Measurements from ENCODE around the gene COL4A4. TPM values are rescaled to one million over a fixed set of nuclear protein-coding genes. Genes with fewer than 3 reads are reported as not detected.

The COL4A4 gene
- total RNA-seq, 1 donor from 2014 or later, result 20.5 TPM

- H3K36me3 ChIP-seq, result no peaks in the 10 kb centered on the region
- no peaks in the 10 kb centered on the region for H3K27me3 ChIP-seq
- DNase-seq (ENCODE audit: low spot score in 2 of 2), result no peak
- no peak overlapping the region for H3K27ac ChIP-seq
- no peaks in the 10 kb centered on the region for H3K9me3 ChIP-seq
- TF ChIP-seq CTCF (IDR thresholded peaks at IDR 0.05), result no peak
- no peak overlapping the region for H3K4me3 ChIP-seq
- H3K4me1 ChIP-seq, result no peaks in the 10 kb centered on the region
- intact Hi-C loops (cut with DNase I), result no loop called here
These were observed 153.6 kb downstream of the COL4A4 start for GRCh38 chr2:227010433-227010832.

- H3K4me3 ChIP-seq, result no peak overlapping the region
- no peak overlapping the region for H3K27ac ChIP-seq
- no peaks in the 10 kb centered on the region for H3K4me1 ChIP-seq
- H3K9me3 ChIP-seq, result no peaks in the 10 kb centered on the region
- H3K36me3 ChIP-seq, result no peaks in the 10 kb centered on the region
- no peak for TF ChIP-seq CTCF (IDR thresholded peaks at IDR 0.05)
- no peaks in the 10 kb centered on the region for H3K27me3 ChIP-seq
- DNase-seq (ENCODE audit: low spot score in 2 of 2), result no peak
- intact Hi-C loops (cut with DNase I), result no loop called here
These were observed 156.1 kb downstream of the COL4A4 start for GRCh38 chr2:227007940-227008339.

- Histone ChIP-seq H3K27ac (no peak overlapping the region), H3K4me3 (no peak overlapping the region), H3K27me3 (no peaks in the 10 kb centered on the region), H3K9me3 (no peaks in the 10 kb centered on the region), H3K36me3 (no peaks in the 10 kb centered on the region), H3K4me1 (no peaks in the 10 kb centered on the region)
- no peak for TF ChIP-seq CTCF (IDR thresholded peaks at IDR 0.05)
- DNase-seq (ENCODE audit: low spot score in 2 of 2), result no peak
- intact Hi-C loops (cut with DNase I), result no loop called here
These were observed 156.9 kb downstream of the COL4A4 start for GRCh38 chr2:227007148-227007547.

GRCh38 chr2:227006189-227006897 is 157.7 kb downstream of the COL4A4 start:
- intact Hi-C loops (cut with DNase I), result no loop called here

GRCh38 chr2:227004482-227004881 is 159.5 kb downstream of the COL4A4 start:
- intact Hi-C loops (cut with DNase I), result no loop called here
- no peaks in the 10 kb centered on the region for H3K4me1 ChIP-seq
- H3K27me3 ChIP-seq, result no peaks in the 10 kb centered on the region
- no peak for TF ChIP-seq CTCF (IDR thresholded peaks at IDR 0.05)
- H3K36me3 ChIP-seq, result no peaks in the 10 kb centered on the region
- DNase-seq (ENCODE audit: low spot score in 2 of 2), result no peak
- no peak overlapping the region for H3K27ac ChIP-seq
- no peaks in the 10 kb centered on the region for H3K9me3 ChIP-seq
- no peak overlapping the region for H3K4me3 ChIP-seq

More at GRCh38 chr2:227006189-227006897, 157.7 kb downstream of the COL4A4 start:
- H3K27ac ChIP-seq, result no peak overlapping the region
- TF ChIP-seq CTCF (IDR thresholded peaks at IDR 0.05), result no peak
- no peak overlapping the region for H3K4me3 ChIP-seq
- no peaks in the 10 kb centered on the region for H3K4me1 ChIP-seq
- H3K9me3 ChIP-seq, result no peaks in the 10 kb centered on the region
- H3K36me3 ChIP-seq, result no peaks in the 10 kb centered on the region
- DNase-seq (ENCODE audit: low spot score in 2 of 2), result no peak
- no peaks in the 10 kb centered on the region for H3K27me3 ChIP-seq
